Measurements from ENCODE around the gene TAF6. TPM values are rescaled to one million over a fixed set of nuclear protein-coding genes. Genes with fewer than 3 reads are reported as not detected.

TAF6 gene
- total RNA-seq, 3 donors from 2014 or later, result 67.3 to 74.2 (median 72.9) TPM

DNA sequence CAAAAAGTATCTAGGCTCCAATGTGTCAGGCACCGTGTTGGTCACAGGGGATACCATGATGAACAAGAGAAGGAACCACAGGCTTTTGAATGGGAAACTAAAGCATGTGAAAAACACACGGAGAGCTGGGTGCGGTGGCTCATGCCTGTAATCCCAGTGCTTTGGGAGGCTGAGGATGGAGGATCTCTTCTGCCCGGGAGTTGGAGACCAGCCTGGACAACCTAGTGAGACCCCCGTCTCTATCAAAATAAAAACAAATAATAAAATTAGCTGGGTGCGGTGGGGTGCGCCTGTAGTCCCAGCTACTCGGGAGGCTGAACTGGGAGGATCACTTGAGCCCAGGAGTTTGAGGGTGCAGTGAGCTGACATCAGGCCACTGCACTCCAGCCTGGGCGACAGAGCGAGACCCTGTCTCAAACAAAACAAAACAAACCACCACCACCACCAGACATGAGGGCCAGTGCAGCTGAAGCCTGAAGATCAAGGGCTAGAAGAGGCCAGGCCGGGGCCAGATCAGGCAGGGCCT, 31.0 kb downstream of the TAF6 start:
- Mint-ChIP-seq H3K4me1 (ENCODE audit: low read depth) (peaks cover 20% of the 10 kb centered on the region), H3K4me3 (peak overlapping the region; percentile 85), H3K27me3 (ENCODE audit: low read depth) (no peaks in the 10 kb centered on the region), H3K9me3 (no peaks in the 10 kb centered on the region), H3K36me3 (ENCODE audit: insufficient read depth) (peaks cover 16% of the 10 kb centered on the region)
- peak in 1 of 2 donors; percentile 1 for ATAC-seq
- DNase-seq, result no peak

DNA sequence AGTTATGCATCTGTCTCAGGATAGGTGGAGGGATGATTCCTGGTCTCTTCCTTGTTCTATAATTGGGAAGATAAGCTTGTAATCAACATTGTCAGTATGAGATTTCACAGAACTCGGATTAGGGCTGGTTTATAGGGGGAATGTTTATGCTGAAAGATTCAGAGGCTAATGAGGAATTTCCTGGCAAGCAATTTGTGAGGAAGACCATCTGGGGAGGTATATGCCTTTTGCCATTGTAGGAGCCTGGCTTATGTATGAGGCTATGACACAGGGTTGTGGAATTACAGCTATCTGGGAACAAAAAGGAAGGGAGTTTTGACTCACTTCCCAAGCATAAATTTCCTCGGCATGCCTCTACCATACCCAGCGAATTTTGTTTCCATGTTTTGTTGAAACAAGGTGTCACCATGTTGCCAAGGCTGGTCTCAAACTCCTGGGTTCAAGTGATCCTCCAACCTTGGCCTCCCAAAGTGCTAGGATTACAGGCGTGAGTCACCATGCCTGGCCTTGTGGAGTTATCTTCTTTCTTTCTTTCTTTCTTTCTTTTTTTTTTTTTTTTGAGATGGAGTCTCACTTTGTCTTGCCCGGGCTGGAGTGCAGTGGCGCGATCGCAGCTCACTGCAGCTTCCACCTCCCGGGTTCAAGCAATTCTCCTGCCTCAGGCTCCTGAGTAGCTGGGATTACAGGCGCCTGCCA, 32.0 kb downstream of the TAF6 start:
- no peak for DNase-seq
- ATAC-seq, result no peak
- H3K4me3 Mint-ChIP-seq, result peak overlapping the region; percentile 15
- H3K27me3 Mint-ChIP-seq (ENCODE audit: low read depth), result no peaks in the 10 kb centered on the region
- no peaks in the 10 kb centered on the region for H3K9me3 Mint-ChIP-seq
- H3K4me1 Mint-ChIP-seq (ENCODE audit: low read depth), result peaks cover 27% of the 10 kb centered on the region
- peaks cover 11% of the 10 kb centered on the region for H3K36me3 Mint-ChIP-seq (ENCODE audit: insufficient read depth)

DNA sequence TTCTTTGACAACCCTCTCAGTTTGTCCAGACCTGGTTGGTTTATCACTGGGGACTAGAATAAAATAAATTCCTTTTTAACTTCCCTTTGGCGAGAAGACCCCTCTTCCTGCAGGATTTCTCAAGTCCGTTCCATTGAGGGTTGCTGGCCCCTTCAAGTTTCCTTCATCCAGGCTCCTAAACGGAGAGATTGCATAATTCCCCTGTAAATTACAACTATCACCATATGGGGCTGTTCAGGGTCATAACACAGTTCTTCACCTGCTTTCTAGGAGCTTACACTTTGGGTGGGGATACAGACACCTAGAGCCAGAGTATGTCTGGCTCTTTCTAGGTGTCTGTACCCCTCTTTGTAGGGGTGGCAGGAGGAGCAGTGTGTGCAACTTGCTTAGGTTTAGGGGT, 33.6 kb downstream of the TAF6 start:
- no peaks in the 10 kb centered on the region for H3K27me3 Mint-ChIP-seq (ENCODE audit: low read depth)
- H3K9me3 Mint-ChIP-seq, result no peaks in the 10 kb centered on the region
- H3K36me3 Mint-ChIP-seq (ENCODE audit: insufficient read depth), result peaks cover 5% of the 10 kb centered on the region
- peaks cover 31% of the 10 kb centered on the region for H3K4me1 Mint-ChIP-seq (ENCODE audit: low read depth)
- ATAC-seq (no peak), DNase-seq (no peak)
- no peak overlapping the region for H3K4me3 Mint-ChIP-seq

DNA sequence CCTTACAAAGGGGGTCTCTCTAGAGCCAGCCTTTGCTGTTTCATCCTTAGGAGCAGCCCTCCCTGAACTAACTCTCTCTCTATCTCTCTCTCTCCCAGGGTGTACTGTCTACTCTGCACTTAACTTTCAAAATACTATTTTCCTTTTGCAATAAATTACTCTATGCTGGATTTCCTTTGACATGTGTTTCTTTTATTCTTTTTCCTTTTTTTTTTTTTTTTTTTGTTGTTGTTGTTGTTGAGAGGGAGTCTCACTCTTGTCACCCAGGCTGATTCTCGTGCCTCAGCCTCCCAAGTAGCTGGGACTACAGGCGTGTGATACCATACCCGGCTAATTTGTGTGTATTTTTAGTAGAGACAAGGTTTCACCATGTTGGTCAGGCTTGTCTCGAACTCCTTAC, 36.2 kb downstream of the TAF6 start:
- no peak for DNase-seq
- H3K27me3 Mint-ChIP-seq (ENCODE audit: low read depth), result no peaks in the 10 kb centered on the region
- no peak for ATAC-seq
- H3K9me3 Mint-ChIP-seq, result no peaks in the 10 kb centered on the region
- H3K36me3 Mint-ChIP-seq (ENCODE audit: insufficient read depth), result peaks cover 11% of the 10 kb centered on the region
- H3K4me3 Mint-ChIP-seq, result peak overlapping the region; percentile 92
- peaks cover 29% of the 10 kb centered on the region for H3K4me1 Mint-ChIP-seq (ENCODE audit: low read depth)

DNA sequence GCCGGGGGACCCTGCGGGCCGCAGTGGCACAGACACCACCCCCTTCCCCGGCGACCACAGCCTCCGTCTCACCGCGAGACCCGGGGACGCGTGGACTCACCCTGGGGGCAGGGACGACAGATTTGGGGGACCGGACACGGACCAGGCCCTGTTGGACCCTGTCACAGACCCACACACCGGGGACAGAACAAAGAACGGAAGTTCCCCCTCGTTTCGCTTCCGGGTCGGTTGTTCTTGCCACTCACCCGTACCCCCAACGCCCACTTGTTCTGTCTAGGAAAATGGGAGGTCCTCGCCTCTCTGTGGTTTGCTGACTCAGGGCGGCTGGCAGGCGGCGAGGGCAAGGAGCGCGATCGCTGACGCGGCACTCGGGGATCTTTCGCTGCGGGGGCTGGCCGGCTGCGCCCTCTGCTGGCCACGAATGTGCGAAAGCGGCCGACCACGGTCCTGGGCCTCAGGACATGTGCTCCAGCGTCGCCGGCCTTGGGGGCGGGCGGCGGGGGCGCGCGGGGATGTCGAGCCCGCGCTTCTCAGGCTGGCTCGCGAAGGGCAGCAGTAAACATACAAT, 37.5 kb downstream of the TAF6 start, which contains the start of gene ZNF3:
TSS of gene ZNF3 (minus strand) at position 189 of the 568 bp plus-strand sequence. CDS start 4,366 bp downstream, outside the sequence.
- ATAC-seq (peak; percentile 87 to 89), DNase-seq (peak; percentile 96)
- Mint-ChIP-seq H3K4me3 (peak within 1 kb of the TSS; percentile 92), H3K9me3 (no peaks in the 10 kb centered on the region), H3K27me3 (ENCODE audit: low read depth) (no peaks in the 10 kb centered on the region), H3K36me3 (ENCODE audit: insufficient read depth) (peaks cover 15% of the 10 kb centered on the region), H3K4me1 (ENCODE audit: low read depth) (peaks cover 26% of the 10 kb centered on the region)

DNA sequence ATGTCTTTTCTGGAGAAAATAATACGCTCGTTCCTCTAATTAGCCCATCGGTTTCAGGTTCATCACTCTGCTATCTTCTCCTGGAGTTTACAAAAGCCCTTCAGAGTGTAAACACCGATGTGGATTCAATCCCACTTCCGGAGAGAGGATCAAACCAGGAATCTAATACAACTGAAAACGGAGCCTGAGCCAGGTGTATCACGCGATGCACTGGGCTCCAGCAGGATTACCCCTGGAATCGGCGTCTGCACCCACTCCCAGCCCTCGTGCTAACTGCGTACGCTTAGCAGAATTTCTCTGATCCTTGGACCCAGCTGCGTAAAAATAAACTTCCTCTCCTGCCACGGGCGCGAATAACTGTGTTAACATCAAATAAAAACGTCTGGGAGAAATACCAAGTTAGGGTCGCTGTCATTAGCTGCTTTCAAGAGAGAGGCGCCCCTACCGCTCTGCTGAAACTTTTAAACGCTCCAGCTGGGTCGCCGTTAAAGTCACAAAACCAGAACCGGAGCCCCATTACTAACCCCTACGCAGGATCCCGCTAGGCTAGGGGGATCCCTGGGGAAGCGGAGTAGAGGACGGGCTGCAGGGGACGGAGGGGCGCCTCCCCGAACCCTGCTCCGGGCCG, 38.1 kb downstream of the TAF6 start:
- peaks cover 26% of the 10 kb centered on the region for H3K4me1 Mint-ChIP-seq (ENCODE audit: low read depth)
- peaks cover 21% of the 10 kb centered on the region for H3K36me3 Mint-ChIP-seq (ENCODE audit: insufficient read depth)
- DNase-seq, result no peak
- ATAC-seq, result peak; percentile 1 to 36
- no peaks in the 10 kb centered on the region for H3K9me3 Mint-ChIP-seq
- no peaks in the 10 kb centered on the region for H3K27me3 Mint-ChIP-seq (ENCODE audit: low read depth)
- H3K4me3 Mint-ChIP-seq, result peak overlapping the region; percentile 92

DNA sequence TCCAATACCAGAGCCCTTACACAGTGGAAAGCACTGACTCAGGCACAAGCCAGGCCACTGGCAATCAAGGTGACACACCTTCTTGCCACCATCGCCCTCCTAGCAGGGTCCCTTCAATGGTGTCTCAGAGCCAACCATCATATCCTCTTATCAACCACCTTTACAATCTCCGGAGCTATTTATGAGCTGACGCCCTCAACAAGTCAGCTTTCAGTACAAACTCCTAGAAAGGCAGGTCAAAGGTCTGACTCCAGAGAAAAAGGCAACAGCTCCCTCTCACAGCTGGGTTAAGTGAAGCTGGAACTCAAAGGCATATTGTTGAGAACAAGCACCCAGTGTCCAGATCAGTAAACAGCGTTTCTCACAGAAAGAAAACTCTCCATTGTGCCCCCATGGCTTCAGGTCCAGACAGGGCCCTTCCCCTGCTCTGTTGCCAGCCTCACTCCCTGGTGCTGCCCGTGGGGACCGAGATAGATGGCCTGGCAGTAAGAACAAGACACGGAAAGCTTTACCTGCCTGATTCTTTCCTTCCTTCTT, 40.1 kb downstream of the TAF6 start:
- ATAC-seq, result no peak
- H3K36me3 Mint-ChIP-seq (ENCODE audit: insufficient read depth), result peaks cover 38% of the 10 kb centered on the region
- H3K4me3 Mint-ChIP-seq, result peak overlapping the region; percentile 24
- H3K9me3 Mint-ChIP-seq, result no peaks in the 10 kb centered on the region
- H3K27me3 Mint-ChIP-seq (ENCODE audit: low read depth), result no peaks in the 10 kb centered on the region
- DNase-seq, result no peak
- H3K4me1 Mint-ChIP-seq (ENCODE audit: low read depth), result peaks cover 26% of the 10 kb centered on the region

DNA sequence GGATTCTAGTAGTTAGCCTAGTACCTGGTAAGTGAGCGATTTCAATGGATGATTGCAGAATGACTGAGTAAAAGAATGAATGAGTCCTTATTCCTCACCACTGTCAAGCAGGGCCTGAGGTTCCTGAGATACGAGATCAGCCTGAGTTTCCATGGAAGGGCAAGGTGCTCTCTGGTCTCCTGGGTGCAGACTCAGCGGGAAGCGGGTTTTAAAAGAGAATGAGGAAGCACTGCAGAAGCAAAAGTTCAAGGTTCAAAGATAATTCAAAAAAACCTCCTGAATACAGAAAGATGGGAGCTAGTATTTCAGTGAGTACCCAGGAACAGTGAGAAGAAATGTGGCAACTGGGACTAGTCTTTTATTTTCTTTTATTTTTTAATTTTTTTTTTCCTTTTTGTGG, 42.0 kb downstream of the TAF6 start:
- DNase-seq, result no peak
- H3K4me1 Mint-ChIP-seq (ENCODE audit: low read depth), result peaks cover 19% of the 10 kb centered on the region

DNA sequence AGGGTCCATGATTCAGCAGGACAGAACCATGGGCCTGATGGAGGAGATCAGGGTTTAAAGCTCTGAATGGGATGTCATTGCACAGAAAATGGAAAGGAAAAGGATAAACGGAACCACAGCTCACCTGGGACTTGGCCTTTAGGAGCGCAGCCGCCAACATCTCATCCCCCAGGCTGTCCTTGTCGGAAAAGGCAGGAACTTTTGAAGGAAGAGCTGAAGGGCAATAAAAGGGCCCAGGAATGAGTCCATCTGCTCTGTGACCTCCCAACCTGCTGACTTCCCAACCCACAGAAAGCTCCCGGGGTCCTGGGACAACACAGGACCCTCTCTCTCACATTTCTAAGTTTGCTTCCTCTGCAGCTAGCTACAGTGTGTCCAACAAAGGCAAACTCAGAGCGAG, 43.7 kb downstream of the TAF6 start:
- H3K4me1 Mint-ChIP-seq (ENCODE audit: low read depth), result peaks cover 12% of the 10 kb centered on the region
- no peak overlapping the region for H3K4me3 Mint-ChIP-seq
- DNase-seq (no peak), ATAC-seq (no peak)
- no peaks in the 10 kb centered on the region for H3K27me3 Mint-ChIP-seq (ENCODE audit: low read depth)
- peaks cover 14% of the 10 kb centered on the region for H3K9me3 Mint-ChIP-seq
- peaks cover 67% of the 10 kb centered on the region for H3K36me3 Mint-ChIP-seq (ENCODE audit: insufficient read depth)

More for the DNA sequence above, 42.0 kb downstream of the TAF6 start:
- peaks cover 51% of the 10 kb centered on the region for H3K36me3 Mint-ChIP-seq (ENCODE audit: insufficient read depth)
- H3K27me3 Mint-ChIP-seq (ENCODE audit: low read depth), result no peaks in the 10 kb centered on the region
- peaks cover 4% of the 10 kb centered on the region for H3K9me3 Mint-ChIP-seq
- no peak overlapping the region for H3K4me3 Mint-ChIP-seq
- no peak for ATAC-seq

DNA sequence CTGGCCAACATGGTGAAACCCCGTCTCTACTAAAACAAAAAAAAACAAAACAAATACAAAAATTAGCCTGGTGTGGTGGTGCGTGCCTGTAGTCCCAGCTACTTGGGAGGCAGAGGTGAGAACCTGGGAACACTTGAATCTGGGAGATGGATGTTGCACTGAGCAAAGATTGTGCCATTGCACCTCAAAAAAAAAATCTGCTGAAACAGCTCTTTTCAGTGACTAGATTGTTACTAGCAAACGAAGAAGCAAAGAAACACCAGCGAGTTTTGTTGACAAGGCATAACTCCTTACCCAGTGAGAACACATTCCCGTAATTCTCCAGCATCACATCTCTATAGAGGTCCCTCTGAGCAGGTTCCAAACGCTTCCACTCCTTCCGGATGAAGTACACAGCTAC, 44.3 kb downstream of the TAF6 start:
- Mint-ChIP-seq H3K36me3 (ENCODE audit: insufficient read depth) (peaks cover 72% of the 10 kb centered on the region), H3K4me3 (no peak overlapping the region), H3K9me3 (peaks cover 14% of the 10 kb centered on the region), H3K4me1 (ENCODE audit: low read depth) (peaks cover 8% of the 10 kb centered on the region), H3K27me3 (ENCODE audit: low read depth) (no peaks in the 10 kb centered on the region)
- ATAC-seq (no peak), DNase-seq (no peak)

DNA sequence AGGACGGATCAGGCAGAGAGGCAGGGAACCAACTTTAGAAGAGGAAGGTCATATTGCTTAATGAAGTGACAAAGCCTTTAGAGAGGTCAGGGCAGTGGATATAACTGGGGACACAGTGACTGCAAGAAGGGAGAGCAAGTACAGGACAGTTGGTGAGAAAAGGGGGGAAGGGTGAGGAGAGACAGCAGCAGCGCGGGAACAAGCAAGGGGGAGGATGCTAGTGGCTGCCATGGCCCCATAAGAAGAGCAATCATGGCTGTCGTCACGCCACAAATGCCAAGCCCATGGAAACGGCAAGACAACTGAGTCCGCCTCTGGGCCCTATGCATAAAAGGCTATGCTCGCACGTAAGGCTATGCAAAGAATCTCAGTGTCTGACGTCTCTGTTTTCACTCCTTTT, 46.7 kb downstream of the TAF6 start:
- peaks cover 71% of the 10 kb centered on the region for H3K36me3 Mint-ChIP-seq (ENCODE audit: insufficient read depth)
- H3K4me1 Mint-ChIP-seq (ENCODE audit: low read depth), result no peaks in the 10 kb centered on the region
- H3K4me3 Mint-ChIP-seq, result no peak overlapping the region
- no peaks in the 10 kb centered on the region for H3K27me3 Mint-ChIP-seq (ENCODE audit: low read depth)
- no peak for DNase-seq
- no peak for ATAC-seq
- peaks cover 14% of the 10 kb centered on the region for H3K9me3 Mint-ChIP-seq

DNA sequence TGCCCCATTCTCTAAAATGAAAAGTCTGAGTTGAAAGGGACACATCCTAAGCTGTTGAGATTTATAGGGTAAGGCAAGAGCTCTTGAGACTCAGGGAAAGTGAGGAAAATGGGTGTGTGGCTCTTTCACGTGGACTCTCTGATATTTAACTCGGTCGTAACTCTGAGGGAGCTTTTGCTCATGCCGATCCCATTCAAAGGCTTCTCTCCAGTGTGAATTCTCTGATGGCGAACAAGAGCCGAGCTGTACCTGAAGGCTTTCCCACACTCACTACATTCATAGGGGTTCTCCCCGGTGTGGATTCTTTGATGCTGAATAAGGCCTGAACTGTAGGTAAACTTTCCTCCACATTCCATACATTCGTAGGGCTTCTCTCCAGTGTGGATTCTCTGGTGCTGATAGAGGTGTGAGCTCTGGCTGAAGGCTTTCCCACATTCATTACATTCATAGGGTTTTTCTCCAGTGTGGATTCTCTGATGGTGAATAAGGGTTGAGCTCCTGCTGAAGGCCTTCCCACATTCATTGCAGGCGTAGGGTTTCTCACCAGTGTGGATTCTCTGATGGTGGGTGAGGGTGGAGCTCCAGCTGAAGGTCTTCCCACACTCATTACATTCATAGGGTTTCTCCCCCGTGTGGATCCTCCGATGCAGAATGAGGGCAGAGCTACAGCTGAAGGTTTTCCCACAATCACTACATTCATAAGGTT, 48.0 kb downstream of the TAF6 start:
- peaks cover 14% of the 10 kb centered on the region for H3K9me3 Mint-ChIP-seq
- no peaks in the 10 kb centered on the region for H3K27me3 Mint-ChIP-seq (ENCODE audit: low read depth)
- DNase-seq, result no peak
- H3K36me3 Mint-ChIP-seq (ENCODE audit: insufficient read depth), result peaks cover 62% of the 10 kb centered on the region
- no peaks in the 10 kb centered on the region for H3K4me1 Mint-ChIP-seq (ENCODE audit: low read depth)
- no peak overlapping the region for H3K4me3 Mint-ChIP-seq
- ATAC-seq, result no peak

DNA sequence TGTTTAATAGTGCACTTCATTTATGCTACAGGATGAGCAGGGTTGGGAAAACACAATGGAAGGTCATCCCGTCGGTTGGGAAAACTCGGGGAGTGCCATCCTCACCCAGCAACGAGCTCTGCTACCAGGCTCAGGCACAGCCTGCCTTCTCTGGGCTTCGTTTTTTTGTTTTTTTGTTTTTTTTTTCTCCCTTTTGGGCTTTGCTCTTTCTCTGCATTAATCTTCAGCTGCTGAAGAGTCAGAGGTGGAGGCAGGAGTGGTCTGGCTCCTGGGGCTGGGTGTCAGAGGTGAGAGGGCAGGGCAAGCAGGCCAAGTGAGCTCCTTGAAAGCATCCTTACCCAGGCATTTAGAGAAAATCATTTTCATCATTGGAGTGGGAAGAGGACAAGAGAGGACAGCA, 49.2 kb downstream of the TAF6 start:
- Mint-ChIP-seq H3K9me3 (peaks cover 14% of the 10 kb centered on the region), H3K36me3 (ENCODE audit: insufficient read depth) (peaks cover 51% of the 10 kb centered on the region), H3K27me3 (ENCODE audit: low read depth) (no peaks in the 10 kb centered on the region), H3K4me1 (ENCODE audit: low read depth) (no peaks in the 10 kb centered on the region), H3K4me3 (no peak overlapping the region)
- ATAC-seq (no peak), DNase-seq (no peak)

DNA sequence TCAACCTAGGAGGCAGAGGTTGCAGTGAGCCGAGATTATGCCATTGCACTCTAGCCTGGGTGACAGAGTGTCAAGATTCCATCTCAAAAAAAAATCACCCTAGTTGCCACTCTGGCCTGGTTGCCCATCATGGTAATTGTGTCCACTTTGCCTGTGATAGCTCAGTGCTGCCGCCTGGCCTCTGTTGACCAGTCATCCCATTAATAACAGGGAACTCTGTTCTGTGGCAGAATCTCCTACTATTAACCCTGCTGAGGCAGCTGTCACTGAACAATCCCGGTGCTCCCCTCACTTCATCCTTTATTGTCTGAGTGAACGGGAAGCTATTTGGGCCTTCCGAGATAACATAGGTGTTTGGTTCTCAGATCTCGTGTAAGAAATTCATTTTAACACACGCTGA, 52.2 kb downstream of the TAF6 start:
- Mint-ChIP-seq H3K36me3 (ENCODE audit: insufficient read depth) (peaks cover 43% of the 10 kb centered on the region), H3K4me3 (no peak overlapping the region), H3K9me3 (peaks cover 8% of the 10 kb centered on the region), H3K4me1 (ENCODE audit: low read depth) (no peaks in the 10 kb centered on the region), H3K27me3 (ENCODE audit: low read depth) (no peaks in the 10 kb centered on the region)
- no peak for DNase-seq
- no peak for ATAC-seq

Data from activated T-cell treated with anti-CD3 and anti-CD28 coated beads, Interleukin-2, amount 50 U/mL, for 4 hours (primary cell).